HG03103 (cell line): ENCODE results near the gene ZSWIM3.

Experiments
- ATAC-seq: cut with Tn5 transposase; IDR thresholded peaks from one replicate; pipeline ENCODE4 v1.9.1; 2021; ENCODE audit warnings: low read depth; ENCODE audit not compliant: unreplicated experiment

The ZSWIM3 gene

DNA sequence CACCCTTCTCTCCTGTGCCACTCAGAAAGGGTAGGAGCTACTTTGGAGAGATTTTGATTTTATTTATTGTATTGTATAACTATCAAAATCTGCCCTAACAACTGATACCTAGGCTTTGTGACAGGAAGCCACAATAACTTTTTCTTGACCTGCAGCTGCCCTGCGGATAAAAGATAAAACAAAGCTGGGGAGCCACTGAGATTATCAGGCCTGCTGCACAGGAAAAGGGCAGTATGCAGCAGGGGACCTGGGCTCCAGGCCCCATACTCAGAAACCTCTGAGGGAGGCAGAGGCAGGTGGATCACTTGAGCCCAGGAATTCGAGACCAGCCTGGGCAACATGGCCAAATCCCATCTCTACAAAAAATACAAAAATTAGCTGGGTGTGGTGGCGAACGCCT is 24.8 kb upstream of the ZSWIM3 start:
- no peak for ATAC-seq

GRCh38 chr20:45833030-45833882 is 24.2 kb upstream of the ZSWIM3 start, which contains the start of gene SNX21:
Gene SNX21 (plus strand): TSS chr20:45833799. CDS start chr20:45833920, 121 bp downstream.
- ATAC-seq, result no peak

GRCh38 chr20:45833883-45834796 is 23.3 kb upstream of the ZSWIM3 start:
- ATAC-seq, result no peak

- no peak for ATAC-seq
Observed at GRCh38 chr20:45834797-45835161, 22.6 kb upstream of the ZSWIM3 start.

GRCh38 chr20:45835329-45835765 is 22.1 kb upstream of the ZSWIM3 start:
- ATAC-seq, result no peak

GRCh38 chr20:45835825-45836224 is 21.6 kb upstream of the ZSWIM3 start:
- ATAC-seq, result no peak

GRCh38 chr20:45836841-45837240 is 20.6 kb upstream of the ZSWIM3 start:
- ATAC-seq, result no peak

- no peak for ATAC-seq
Observed at GRCh38 chr20:45840700-45841198, 16.7 kb upstream of the ZSWIM3 start.

- no peak for ATAC-seq
Observed at GRCh38 chr20:45841407-45842129, 15.8 kb upstream of the ZSWIM3 start.

DNA sequence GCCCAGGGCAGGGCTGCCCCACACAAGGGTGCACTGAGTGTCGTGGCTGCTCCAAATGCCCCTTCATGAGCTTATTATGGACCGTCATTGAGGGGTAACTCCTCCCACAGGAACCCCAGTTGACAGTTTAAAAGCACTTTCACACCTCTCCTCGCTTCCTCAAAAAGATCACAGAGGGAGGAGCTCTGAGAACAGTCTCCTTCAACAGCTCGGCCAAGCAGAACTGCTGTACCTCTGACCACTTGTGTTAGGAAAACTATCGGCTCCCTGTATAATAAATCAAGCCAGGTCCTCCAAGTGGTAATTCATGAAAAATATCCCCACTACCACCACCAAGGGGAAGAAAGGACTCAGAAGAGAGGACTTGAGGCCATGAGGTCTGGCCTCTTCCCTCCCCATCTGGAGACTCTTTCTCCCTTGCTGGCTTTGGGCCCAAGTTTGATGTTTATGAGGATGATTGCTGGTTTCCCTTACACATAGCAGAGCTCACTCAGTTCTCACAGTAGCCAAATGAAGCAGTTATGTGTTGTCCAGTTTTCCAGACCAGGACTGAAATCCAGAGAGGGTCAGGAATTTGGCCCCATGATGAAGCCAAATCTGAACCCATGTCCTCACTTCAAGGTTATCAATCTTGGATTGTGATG is 15.1 kb upstream of the ZSWIM3 start:
- ATAC-seq, result peak; percentile 92

- ATAC-seq, result no peak
Observed at GRCh38 chr20:45843506-45843905, 13.9 kb upstream of the ZSWIM3 start.

DNA sequence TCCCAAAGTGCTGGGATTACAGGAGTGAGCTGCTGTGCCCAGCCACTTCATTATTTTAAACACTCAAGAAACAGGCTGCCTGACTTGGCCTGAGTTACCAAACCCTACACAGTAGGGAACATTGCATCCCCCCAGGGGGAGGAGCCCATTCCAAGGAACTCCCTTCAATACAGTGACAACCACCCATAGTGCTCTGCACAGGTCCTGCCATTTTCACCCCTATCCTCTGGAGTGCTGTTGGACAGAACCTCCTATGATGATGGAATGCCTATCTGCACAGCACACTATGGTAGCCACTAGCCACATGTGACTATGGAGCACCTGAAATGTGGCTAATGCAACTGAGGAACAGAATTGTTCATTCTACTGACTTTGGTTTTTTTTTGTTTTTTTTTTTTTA is 12.0 kb upstream of the ZSWIM3 start:
- ATAC-seq, result no peak

- no peak for ATAC-seq
Observed at GRCh38 chr20:45848421-45848820, 9.0 kb upstream of the ZSWIM3 start.

- ATAC-seq, result no peak
Observed at GRCh38 chr20:45848969-45849582, 8.3 kb upstream of the ZSWIM3 start.

- no peak for ATAC-seq
Observed at GRCh38 chr20:45850238-45850637, 7.2 kb upstream of the ZSWIM3 start.

DNA sequence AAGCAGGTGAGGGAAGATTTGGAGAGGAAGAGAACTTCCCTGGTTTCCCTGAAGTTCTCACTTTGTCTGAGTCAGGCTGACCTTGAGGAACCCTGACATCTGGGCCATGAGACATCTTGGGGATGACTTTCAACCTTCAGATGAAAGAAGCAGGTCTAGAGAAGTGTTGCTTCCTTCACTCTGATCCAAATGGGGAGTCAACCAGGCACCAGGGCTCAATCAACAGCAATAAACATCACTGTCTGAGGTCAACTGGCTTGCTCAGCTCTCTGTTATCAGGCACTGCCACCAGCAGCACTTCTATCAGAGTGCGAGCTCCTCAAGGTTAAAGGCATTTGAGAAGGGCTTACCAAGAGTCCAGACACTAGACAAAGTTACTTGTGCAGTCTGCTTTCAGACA is 6.5 kb upstream of the ZSWIM3 start:
- ATAC-seq, result no peak

- ATAC-seq, result no peak
Observed at GRCh38 chr20:45851501-45851900, 5.9 kb upstream of the ZSWIM3 start.

DNA sequence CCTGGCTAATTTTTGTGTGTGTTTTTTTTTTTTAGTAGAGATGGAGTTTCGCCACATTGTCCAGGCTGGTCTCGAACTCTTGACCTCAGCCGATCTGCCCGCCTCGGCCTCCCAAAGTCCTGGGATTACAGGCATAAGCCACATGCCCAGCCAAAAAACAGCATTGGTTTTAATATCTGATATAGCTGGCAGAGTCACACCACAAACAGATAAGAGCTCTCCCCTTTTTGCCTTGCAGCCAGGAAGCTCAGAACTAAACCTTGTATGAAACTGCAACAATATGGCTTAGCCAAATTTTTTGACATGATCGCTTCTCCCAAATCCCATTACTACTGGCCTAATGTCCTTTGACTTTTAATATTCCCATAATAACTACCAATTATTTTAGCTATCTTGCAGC is 5.1 kb upstream of the ZSWIM3 start:
- no peak for ATAC-seq

DNA sequence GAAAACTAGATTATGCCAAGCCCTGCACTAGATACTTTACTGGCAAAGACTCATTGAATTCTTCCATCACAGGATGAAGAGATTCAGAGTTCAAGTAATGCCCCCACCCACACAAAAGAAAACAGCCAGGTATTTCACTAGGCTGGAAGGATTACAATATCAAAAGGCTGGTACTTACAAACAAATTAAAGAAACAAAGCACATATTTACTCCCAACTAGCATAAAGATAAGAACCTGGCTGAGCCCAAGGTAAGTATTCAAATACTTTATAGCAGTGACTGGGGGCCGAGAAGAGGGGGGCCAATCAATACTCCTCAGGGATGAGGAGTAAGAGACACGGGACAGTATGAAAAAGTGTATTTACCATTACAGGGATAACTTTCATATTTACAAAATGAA is 3.9 kb upstream of the ZSWIM3 start:
- no peak for ATAC-seq

- ATAC-seq, result peak; percentile 26
Observed at GRCh38 chr20:45857882-45858216, 435 bp downstream of the ZSWIM3 start.
